RPMI8226 (cell line): ENCODE results near the gene MINDY1.

Source experiments
- DNase-seq: peaks from one replicate; pipeline ENCODE4 v3.0.0-alpha.2; 2015

The MINDY1 gene

GRCh38 chr1:151010346-151010726 is 3.6 kb upstream of the MINDY1 start:
- DNase-seq = no peak

- no peak for DNase-seq
Measured at GRCh38 chr1:151009674-151010345, 3.1 kb upstream of the MINDY1 start.

- no peak for DNase-seq
Measured at GRCh38 chr1:151009206-151009587, 2.5 kb upstream of the MINDY1 start.

DNA sequence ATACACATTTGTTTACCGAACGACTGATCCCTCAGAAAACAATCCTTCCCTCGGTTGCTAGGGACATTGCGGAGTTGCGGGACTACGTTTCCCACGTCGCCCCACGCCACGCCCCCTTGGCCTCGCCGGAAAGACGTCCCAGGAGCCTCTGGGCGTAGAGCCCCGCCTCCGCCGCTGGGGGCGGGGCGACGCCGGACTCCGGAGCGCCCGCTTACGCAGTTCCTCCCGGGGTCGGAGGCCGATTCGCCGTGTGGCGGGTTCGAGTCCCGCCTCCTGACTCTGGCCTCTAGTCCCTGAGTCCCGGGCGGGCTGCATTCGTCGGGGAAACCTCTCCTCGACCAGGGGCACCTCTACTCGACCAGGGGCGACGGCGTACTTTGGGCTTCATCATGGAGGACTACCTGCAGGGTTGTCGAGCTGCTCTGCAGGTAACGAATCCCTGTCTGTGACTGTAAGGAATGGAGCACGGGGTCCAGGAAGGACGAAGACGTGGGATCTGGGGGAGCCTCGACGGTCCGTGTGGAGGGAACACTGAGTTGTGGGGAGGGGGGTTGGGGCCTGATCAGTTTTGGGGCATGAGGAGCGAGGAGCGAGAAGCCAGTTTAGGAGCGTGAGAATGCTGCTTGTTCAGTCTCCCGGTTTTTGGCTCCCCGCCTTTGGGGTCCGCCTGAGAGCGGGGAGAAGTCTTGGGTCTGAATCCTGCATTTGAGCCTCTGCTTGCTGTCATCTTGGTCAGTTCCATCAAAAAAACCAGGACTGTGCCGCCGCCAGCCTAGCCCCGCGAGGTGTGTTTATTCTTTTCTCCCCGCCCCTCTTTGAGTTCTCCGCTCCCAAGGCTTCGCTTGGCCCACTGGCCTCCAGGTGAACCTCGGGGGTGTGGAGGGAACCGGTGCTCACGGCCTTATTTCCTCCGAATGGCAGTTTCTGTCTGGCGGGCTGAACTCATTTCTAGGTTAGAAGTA is 1.8 kb upstream of the MINDY1 start, which contains the start of gene PRUNE1:
PRUNE1 (plus strand) TSS at position 206 of the 962 bp plus-strand sequence; CDS start at position 390, 184 bp downstream.
- peak; percentile 99 for DNase-seq

- no peak for DNase-seq
Measured at GRCh38 chr1:151007853-151008243, 1.1 kb upstream of the MINDY1 start.

DNA sequence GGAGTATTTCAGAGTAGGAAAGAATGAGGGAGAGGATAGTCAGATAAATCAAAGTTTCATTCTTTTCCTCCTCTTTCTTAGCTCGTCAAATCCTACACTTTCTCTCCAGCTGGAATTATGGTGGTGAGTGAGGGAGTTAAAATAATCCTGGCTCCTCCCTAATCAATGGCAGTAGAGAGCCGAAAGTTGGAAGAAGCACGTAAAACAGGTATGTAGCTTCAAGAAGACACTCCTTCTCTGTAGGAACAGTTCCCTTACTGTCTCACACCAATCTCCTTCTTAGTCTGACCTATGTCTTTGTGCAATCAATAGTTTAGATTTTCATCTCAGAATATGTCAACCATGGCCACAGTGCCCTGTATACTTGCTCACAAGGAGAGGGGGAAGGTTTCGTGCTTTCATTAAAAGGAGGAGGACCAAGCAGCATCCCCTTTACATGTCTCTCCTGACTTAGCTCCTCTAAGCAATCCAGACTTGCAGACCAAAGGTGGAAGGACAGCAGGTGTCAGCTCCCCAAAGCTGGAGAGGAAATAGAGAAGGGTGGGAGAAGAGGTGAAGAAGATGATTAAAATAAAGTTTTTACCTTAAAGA is 878 bp downstream of the MINDY1 start:
- DNase-seq = peak; percentile 41

DNA sequence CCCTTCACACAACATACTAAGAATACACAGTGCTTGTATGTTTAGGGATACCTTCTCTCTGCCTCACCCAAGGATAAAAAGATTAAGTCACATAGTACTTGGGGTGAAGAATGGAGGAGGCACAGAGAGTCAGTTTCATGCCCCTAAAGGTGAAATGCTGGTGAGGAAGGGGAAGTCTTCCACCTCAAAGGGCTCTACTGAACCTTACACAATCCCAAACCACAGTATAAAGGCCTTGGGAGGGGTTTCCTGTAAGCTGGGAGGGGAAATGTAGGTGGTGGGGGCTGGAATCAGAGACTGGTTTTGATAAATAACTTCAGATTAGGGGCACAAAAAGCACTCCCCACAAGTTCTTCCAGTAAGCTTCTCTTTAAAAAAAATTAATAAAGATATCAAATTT is 3.5 kb downstream of the MINDY1 start:
- DNase-seq = no peak

- no peak for DNase-seq
Measured at GRCh38 chr1:151002611-151003010, 4.1 kb downstream of the MINDY1 start.

- DNase-seq = no peak
Measured at GRCh38 chr1:151002051-151002450, 4.7 kb downstream of the MINDY1 start.

GRCh38 chr1:151001602-151002001 is 5.1 kb downstream of the MINDY1 start:
- DNase-seq = no peak

DNA sequence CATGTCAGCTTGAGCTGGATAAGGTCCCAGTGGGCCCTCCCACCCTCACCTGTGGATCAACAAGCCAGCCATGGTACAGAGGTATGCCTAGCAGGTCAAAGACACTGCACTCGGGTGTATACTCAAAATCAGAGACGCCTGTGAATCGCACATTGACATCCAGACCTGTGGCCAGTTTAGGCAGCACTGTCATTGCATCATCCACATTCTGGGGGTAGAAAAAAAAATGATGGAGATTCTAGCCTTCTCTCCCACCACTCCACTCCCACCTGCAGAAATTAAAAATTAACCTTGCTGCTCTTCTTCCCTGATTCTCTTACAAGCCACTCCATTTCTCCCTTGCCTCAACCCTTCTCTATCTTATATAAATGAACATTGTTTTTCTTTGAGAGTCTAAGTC is 6.3 kb downstream of the MINDY1 start:
- DNase-seq = no peak

GRCh38 chr1:150999926-151000325 is 6.8 kb downstream of the MINDY1 start:
- no peak for DNase-seq

GRCh38 chr1:150999051-150999674 is 7.5 kb downstream of the MINDY1 start:
- no peak for DNase-seq

- no peak for DNase-seq
Measured at GRCh38 chr1:150997949-150998348, 8.8 kb downstream of the MINDY1 start.

- no peak for DNase-seq
Measured at GRCh38 chr1:150997126-150997872, 9.4 kb downstream of the MINDY1 start.

DNA sequence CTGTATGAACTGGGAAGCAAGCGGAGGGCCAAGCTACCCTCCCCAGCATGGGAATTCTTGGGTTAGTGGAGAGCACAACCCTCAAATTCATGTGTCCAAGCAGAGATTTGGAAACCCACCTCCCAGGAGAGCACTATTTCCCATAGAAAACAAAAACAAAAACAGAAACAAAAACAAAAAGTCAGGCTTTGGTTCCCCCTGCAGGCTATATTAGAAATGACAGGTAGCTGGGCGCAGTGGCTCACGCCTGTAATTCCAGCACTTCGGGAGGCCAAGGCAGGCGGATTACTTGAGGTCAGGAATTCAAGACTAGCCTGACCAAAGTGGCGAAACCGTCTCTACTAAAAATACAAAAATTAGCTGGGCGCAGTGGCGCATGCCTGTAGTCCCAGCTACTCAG is 10.8 kb downstream of the MINDY1 start:
- no peak for DNase-seq

DNA sequence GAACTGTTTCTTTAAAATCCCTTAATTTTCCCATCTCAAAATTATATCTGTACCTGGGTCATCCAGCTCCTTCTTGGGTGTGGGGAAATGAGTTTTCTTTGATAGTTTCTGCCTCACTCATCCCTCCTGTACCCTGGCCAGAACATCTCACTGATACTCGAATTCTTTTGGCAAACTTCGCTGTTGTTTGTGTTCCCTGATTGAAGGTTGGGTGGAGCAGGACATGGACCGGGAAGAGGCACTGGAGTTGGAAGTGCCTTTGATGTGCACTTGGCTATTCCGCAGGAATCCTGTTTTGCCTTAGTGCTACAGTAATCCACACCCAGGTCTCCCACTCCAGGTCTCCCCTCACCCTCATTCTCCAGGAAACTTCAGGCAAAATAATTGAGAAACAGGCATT is 11.2 kb downstream of the MINDY1 start:
- DNase-seq = no peak

DNA sequence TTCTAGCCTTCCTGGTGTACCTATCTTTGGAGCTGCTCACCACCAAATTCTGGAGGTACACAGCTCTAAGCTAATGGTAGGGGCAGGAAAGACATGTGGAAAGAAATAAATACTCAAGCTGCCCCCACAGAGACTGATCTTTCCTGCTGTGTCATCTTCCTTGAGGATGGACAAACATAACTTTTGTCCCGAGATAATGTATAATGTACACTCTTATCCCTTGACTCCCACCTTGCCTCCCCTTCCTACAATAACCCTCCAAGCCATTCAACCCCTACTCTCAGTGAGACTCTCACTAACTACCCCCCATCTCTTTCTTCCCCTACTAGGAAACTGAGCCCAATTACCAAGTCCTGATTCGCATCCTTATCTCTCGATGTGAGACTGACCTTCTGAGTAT is 12.5 kb downstream of the MINDY1 start:
- DNase-seq = no peak

GRCh38 chr1:150992626-150993025 is 14.1 kb downstream of the MINDY1 start:
- no peak for DNase-seq

DNA sequence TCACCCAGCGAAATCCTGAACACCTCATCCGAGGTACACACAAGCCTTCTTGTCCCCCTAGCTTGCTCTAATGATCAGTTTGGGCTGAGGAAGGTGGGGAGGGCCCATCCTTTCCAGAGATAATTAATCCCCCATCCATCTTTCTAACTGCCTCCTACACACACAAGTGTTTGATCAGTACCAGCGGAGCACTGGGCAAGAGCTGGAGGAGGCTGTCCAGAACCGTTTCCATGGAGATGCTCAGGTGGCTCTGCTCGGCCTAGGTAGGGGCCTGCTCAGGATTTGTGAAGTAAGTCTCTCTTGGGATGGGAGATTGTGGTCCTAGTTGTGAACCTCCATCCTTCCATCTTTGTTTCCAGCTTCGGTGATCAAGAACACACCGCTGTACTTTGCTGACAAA is 18.8 kb downstream of the MINDY1 start:
- DNase-seq = no peak

GRCh38 chr1:150985179-150985825 is 21.4 kb downstream of the MINDY1 start:
- no peak for DNase-seq
